NCI-H2107 (cell line): ENCODE measurements around the gene MUC16.

ENCODE experiments used
- DNase-seq: peaks from one replicate; lab custom pipeline; 2025; lab: John Stamatoyannopoulos, UW

MUC16 gene

GRCh38 chr19:9008667-9009066, 1.5 kb downstream of the MUC16 start:
- DNase-seq: no peak

GRCh38 chr19:9000933-9001332, 9.3 kb downstream of the MUC16 start:
- no peak for DNase-seq

DNA sequence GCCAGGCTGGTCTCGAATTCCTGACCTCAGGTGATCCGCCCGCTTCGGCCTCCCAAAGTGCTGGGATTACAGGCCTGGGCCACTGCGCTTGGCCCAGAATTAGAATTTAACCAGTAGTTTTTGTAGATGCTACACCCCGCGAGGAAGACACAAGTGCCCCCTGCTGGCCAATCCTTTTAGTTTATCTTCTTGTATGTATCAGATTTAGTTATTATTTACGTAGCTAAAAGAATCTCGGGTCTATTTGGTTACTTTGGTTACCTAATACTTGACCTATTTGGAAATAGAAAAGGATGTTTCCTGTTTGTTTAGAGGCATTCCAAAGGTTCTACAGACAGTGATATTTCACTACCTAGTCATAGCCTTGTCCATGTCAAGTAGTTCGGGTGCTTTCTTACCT, 22.0 kb downstream of the MUC16 start:
- no peak for DNase-seq

DNA sequence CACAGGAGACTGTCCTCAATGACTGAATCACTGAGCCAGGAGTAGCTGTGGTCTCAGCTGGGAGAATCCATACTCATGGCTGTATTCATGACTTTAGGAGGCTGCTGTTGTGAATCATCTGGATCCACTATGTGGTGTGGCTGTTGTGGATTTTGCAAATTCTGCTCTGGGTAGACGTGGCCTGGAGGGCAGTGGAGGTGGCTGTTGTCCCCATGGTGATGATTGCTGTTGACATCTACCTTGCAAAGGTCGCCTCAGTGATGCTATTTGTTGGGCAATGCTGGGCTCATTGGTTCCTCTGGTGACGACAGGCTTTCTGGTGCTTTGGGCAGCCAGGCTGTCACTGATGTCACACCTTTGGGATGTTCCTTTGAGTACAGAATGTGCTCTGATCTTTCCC, 23.9 kb downstream of the MUC16 start:
- DNase-seq: no peak

DNA sequence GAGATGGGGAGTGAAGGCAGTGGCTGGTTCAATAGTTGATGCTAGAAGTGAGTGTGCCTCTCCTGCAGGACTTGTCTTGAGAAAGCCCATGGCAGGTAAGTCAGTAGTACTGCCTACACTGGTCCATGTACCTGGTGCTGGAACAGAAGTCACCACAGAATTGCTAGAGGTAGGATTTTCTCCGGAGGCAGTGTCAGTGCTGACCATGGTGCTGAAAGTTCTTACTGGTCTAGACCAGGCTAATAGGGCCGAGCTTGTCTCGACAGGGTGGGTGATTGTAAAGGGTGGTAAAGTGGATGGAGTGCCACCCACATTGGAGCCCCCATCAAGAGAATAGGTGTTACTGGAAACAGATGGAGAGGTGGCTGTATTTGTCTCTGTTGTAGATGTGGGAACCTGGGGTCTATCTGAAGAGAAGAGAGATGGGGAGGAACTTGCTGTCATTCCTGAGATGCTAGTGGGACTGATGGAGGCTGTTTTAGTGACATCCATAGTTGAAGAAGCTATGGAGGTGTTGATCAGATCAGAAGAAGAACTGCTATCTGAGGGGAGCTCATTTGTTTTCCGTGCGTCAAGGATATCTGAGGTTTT, 36.6 kb downstream of the MUC16 start:
- DNase-seq: no peak

- no peak for DNase-seq
These were observed 44.3 kb downstream of the MUC16 start for GRCh38 chr19:8965887-8966286.
